Activated CD4-positive, alpha-beta T cell treated with anti-CD3 and anti-CD28 coated beads, Interleukin-2, amount 50 U/mL, for 16 hours (primary cell): ENCODE measurements around the gene SMIM10L2A.
A peak's percentile ranks its signal among the peaks of the same experiment; 100 is the strongest.
"Not testable (repeated sequence)": the region's sequence is repeated elsewhere in the genome, so short reads cannot be mapped to it uniquely, and the experiment has no call there.

Source experiments
- DNase-seq: peaks from one replicate; pipeline ENCODE4 v3.0.0-alpha.2; 2020

The SMIM10L2A gene

DNA sequence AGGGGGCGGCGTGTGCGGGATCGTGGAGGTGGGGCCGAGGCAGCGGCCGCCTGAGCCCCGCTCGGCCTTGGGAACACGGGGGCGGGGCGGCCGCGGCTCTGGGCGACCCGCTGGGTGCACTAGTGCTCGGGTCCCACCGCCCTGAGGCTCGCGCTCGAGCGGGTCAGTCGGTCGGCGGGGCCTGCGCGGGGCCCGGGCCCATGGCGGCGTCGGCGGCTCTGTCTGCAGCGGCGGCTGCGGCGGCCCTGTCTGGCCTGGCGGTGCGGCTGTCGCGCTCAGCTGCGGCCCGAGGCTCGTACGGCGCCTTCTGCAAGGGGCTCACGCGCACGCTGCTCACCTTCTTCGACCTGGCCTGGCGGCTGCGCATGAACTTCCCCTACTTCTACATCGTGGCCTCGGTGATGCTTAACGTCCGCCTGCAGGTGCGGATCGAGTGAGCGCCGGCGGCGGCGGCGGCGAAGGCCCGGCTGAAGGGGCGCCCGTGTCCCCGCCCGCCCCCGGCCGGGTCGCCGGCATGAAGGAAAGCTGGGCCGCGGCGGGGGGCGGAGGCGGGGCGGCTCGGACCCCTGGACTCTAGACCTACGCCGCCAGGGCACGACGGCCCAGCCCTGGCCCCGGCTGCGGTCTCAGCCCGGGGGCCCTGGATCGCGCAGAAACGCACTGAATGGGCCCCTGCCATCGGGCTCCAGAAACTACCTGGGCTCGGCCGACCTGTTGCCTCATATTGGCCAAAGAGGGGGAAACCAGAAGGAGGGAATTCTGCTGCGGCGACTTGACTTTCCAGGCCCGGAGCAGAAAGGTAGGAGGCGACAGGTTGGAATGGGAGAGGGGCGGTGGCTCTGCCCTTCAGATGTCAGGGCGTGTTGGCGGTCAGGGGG, at the start of gene SMIM10L2A:
SMIM10L2A (plus strand) TSS at position 13 of the 878 bp plus-strand sequence; CDS start at position 201, 188 bp downstream.
- DNase-seq = no peak

DNA sequence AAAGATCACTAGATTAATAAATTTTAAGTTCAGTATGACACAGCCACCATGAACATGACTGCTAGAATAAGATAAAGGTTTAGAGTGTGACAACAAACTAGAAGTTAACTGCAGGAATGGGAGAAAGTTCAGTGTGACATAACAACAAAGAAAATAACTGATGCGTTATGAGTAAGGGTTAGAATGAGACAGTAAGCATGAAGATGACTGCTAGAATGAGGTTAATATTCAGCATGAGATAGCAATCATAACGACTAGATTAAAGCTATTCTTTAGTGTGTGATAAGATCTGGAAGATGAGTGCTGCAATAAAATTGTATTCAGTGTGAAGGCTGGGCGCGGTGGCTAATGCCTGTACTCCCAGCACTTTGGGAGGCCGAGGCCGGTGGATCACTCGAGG, 48.4 kb upstream of the SMIM10L2A start:
- DNase-seq = no peak

DNA sequence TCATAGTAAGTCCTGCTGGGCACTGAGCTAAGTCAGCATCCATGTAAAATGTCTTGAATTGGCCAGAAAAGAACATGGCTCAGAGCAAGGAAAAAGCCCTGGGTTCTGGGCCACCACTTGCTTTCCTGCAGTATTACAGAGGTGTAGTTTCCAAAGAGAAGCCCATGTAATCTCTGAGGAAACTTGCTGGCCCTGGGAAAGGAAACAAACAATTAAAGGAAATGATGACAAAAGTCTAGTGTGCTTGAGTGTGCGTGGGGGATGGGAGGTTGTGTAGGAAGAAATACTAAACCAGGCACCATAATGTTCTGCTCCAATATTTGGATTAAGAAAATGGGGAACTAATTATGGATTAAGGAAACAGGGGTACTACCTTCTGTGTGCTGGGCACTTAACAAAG, 39.5 kb upstream of the SMIM10L2A start:
- no peak for DNase-seq

DNA sequence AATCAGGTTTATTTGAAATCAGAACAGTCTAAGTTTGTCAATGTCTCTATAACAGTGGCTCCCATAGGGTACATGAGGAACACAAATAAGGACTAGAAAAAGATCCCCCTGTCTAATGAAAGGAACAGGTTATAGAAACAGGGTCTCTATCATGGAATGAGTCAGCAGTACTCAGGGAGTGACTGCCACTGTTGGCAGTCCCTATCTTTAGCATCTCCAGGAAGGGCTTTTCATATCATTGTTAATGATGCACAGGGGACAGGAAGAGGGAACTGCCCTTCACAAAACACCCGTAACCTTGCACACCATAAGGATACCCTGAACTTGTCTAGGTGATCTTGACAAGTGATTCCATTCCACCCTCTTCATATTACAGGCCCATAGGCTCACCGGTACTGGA, 38.5 kb upstream of the SMIM10L2A start:
- DNase-seq = no peak

DNA sequence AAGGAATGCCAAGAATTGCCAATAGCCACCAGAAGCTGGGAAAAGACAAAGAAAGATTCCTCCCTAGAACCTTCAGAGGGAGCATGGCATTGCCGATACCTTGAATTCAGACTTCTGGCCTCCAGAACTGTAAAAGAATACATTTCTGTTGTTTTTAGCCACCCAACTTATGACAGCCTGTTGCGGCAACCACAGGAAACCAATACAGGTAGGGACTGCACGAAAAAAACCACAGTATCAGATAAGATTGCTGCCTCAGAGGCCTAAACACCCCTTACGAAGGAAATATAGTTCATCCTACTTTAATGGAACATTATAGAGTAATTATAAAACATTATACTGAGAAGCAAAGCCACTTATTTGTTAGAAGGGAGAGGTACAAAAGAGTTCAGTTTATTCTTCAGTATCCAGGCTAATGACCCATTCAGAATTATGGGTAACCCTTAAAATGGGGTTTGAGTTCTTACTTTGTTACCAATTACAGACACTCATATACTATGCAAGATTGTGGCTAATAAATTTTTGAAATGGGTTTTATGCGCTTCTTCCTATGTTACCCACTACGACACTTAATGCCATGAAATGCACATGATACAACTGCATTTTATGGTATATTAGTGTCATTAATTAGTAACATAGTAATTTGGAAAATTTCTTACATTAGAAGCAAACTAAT, 37.4 kb upstream of the SMIM10L2A start:
- peak; percentile 58 for DNase-seq

DNA sequence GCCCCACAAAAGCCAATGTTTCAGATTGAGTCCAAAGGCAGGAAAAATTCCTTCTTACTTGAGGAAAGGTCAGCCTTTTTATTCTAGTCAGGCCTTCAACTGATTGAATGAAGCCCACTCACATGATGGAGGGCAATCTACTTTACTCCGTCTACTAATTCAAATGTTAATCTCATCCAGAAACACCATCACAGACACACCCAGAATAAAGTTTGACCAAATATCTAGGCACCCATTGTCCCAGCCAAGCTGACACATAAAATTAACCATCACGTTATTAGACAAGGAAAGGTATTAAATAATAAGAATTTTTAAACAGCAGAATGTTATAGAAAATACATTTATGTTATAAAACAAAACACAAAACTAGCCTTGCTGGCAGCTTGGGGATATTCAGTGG, 32.9 kb upstream of the SMIM10L2A start:
- no peak for DNase-seq

DNA sequence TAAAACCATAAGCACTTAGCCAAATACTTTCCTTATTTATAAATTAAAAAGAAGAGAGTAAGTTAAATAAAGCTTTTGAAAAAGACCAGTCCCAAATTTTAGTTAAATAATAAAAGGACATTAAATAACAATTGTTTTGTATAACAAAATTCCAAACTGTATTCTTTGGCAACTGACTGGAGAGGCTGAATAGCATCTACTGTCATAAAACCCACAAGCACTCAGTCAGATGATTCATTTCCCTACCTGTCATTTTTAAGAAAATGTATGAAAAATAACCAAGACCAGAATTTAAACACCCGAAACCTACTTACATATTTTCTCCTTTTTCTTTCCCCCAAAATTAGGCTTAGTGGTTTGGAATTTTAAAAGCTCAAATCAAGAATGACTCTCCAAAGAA, 32.5 kb upstream of the SMIM10L2A start:
- DNase-seq = no peak

DNA sequence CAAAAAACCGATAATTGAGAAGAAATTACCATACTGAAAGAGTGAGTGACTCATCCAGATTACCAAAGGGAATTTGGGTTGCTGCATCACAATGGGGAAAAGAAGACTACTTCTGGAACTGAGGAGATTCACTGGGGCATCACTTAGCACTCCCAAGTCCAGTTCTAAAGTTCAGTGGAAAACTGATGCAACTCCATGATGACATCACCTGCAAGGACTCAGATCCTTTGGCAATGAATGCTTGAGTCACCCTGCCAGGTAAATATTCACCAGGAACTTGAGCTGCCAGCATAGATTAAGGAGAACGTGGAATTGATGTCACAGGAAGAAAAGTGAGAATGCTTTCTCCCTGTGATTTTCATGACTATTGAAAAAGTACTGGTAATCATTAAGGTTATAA, 32.0 kb upstream of the SMIM10L2A start:
- no peak for DNase-seq

DNA sequence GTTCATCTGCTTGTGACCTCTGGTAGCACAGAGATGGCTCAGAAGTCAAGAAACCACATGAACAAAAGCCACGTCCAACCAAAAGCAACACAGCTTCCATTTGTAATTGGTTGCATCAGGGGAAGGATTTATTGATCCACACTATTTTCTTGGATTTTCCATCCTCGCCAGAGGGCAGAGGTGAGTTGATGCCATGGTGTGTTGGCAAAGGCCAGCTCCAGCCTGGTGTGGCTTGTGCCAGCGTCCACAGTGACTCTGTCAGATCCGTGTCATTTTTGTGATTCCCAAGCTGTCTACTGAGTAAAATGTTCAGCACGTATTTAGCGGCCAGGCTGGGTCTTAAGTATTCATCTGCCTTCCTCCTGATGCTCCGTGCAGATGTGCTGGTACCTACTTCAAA, 30.0 kb upstream of the SMIM10L2A start:
- no peak for DNase-seq

DNA sequence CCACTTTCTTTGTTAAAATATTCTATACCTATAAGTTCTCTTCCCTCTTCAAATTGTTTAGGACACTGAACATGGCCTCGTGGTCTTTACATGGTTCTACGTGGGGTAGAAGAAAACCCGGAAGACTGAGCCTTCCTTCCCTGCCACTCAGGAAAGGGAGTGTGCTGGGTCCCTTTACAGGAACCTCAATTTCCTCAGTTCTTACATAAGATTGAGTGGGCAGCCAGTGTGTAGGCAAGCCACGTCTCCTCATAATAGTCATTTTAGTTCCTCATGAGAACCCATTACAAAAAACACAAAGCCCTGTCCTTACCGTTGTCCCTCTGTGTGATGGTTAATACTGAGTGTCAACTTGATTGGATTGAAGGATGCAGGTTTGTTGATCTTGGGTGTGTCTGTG, 28.7 kb upstream of the SMIM10L2A start:
- no peak for DNase-seq

DNA sequence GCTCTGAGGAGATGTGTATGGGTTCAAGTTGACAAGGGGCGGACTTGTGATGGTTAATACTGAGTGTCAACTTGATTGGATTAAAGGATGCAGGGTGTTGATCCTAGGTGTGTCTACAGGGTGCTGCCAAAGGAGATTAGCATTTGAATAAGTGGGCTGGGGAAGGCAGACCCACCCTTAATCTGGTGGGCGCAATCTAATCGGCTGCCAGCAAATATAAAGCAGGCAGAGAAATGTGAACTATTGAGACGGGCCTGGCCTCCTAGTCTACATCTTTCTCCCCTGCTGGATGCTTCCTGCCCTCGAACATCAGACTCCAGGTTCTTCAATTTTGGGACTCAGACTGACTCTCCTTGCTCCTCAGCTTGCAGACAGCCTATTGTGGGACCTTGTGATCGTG, 26.7 kb upstream of the SMIM10L2A start:
- DNase-seq = no peak

DNA sequence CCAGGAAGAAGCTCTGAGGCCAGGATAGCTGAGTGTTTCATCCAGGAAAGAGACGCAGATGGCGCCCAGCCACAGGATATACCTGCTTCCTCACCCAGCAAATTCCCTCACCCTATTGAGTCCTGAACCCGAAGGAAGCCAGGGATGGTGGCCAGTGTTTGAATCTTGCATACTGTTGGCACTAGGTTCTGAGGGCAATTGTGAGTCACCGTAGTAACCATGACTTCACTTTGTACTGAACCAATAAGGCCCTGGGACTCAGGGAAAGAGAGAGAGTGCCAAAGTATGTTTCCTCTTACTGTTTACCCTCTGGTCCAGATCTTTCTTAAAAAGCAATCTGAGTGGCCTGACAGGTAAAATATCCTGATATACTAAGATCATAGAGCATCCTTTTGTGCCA, 25.6 kb upstream of the SMIM10L2A start:
- DNase-seq = no peak

DNA sequence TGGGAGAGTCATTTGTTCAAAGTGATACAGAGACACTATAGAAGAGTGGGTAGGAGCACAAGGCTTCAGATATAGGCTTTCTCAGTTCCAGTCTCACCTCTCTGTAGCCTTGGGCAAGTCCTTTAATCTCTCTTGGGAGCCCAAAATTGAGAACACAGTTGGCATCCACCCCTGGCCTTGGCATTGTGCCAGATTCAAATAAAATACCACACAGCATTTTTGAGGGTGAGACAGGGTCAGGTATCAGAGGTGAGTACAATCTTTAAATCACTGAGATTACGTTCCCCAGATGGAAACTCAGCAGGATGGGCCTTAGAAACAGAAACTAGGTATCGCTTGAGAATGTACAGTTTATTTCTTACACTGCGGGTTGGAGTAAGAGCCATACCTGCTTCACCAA, 25.2 kb upstream of the SMIM10L2A start:
- DNase-seq = no peak

DNA sequence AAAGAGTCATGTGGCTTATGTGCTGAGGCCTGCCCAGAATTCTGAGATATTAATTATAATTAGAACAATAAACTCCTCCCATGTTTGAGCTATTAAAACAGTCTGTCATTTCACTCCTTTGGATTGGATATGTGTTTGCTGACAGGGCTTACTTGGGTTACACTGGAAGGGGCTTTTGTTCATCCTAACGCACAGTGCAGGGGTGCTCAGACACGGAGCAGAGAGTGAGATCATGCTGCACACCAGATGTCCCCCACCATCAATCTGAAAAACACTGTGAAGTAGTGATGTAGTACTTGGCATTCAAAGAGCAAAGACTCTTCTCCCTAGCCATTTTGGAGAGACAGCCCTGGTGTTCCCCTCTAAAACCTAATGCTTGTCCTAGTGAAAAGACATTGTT, 24.1 kb upstream of the SMIM10L2A start:
- DNase-seq = no peak

DNA sequence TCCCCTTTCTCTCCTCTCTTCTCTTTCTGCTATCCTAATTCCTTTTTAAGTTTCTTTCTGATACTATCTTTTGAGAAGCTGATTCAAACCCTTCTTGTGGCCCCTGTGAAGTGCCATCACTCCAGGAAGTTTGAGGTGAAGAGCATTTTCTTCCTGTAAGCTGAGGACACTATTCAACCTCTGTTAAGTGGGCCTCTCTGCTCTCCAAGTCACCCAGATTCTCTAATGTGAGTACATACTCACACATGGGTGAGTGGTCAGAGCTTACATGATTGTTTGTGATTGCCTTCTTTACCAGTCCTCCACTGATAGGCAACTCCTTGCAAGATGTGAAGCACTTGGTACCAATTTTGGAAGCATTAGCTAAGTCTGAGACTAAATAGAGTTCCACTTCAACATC, 18.4 kb upstream of the SMIM10L2A start:
- no peak for DNase-seq

DNA sequence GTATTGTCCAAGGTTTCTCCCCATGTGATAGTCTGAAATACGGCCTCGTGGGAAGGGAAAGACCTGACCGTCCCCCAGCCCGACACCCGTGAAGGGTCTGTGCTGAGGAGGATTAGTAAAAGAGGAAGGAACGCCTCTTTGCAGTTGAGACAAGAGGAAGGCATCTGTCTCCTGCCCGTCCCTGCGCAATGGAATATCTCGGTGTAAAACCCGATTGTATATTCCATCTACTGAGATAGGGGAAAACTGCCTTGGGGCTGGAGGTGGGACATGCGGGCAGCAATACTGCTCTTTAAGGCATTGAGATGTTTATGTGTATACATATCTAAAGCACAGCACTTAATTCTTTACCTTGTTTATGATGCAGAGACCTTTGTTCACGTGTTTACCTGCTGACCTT, 15.3 kb upstream of the SMIM10L2A start:
- not testable (repeated sequence) for DNase-seq

DNA sequence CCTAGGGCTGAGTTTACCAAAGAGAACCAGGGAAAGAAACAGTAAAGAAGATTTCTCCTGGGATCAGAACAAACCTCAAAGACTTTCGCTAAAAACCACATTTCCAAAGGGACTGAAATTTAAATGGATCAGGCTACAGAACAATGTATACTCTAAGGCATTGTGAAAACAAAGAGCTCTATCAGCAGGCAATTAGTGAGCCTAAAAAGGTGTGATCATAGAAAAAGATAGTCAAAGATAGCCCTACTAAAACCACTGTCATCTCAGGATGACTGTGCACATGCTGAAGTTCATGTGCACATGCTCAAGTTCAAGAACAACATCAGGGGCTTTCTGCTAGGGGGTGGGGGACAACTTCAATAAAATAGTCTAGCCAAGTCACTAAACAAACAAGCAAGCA, 12.9 kb upstream of the SMIM10L2A start:
- no peak for DNase-seq

DNA sequence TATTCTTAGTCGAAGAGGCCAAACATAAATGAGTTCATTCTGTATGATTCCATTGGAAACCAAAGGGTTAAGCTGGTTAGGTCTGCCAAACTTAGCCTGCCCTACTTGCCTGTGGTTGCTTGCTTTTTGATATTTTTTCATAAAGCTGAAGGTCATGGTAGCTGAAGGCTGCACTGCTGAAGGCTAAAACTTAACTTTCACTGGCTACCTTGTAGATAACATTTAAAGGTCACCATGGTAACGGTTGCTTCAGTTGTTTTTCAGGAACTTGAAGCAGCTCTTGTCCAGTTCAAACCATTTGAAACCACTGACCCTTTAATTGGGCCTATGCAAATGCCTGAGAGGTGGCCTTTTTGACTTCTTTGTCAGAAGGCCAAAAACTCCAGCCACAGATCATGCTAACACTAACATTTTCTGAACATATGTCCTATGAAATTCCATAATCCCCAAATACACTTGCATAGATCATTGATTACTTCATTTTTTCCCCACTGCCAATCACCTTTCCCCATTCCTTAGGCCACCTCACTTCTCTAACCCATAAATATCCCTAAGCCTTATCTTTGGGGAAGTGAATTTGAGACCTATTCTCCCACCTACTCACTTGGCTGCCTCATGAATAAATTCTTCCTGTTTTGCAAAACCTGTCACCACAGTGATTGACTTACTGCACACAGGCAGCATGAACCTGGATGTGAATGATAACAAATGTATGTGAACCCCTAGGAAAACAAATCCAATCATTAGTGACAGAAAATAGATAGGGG, 10.7 kb upstream of the SMIM10L2A start:
- no peak for DNase-seq

DNA sequence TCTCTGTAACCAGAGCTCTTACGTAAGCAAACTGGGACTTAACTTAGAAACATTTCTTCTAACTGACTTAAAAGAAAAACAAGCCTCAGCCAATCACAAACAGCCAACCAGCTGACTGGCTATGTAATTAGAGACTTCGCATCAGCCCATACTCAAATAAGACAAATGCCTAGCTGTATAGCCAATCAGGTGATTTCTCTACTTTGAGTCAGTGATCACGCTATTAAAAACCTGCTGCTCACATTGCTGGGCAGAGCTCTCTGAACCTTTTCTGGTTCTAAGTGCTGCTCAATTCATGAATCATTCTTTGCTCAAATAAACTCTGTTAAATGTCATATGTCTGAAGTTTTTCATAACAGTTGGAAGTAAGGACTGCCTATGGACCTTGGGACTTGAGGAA, 9.9 kb upstream of the SMIM10L2A start:
- no peak for DNase-seq

DNA sequence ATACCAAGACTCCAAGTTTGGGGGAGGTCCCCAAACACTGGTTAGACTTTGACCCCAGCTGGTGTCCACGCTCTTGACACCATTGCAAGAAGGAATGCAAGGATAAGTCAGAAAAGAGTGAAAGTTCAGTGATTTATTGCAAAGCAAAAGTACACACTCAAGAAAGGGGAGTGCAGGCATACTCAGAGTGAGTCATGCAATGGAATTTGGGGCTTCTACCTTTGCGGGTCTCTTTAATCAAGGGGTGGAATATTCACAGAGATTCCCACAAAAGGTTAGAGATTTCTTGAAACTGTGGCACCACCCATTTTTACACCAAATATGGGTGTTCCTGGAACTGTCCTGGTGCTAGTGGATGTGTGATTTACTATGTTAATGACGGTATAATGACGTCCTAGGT, 5.2 kb upstream of the SMIM10L2A start:
- DNase-seq = no peak

DNA sequence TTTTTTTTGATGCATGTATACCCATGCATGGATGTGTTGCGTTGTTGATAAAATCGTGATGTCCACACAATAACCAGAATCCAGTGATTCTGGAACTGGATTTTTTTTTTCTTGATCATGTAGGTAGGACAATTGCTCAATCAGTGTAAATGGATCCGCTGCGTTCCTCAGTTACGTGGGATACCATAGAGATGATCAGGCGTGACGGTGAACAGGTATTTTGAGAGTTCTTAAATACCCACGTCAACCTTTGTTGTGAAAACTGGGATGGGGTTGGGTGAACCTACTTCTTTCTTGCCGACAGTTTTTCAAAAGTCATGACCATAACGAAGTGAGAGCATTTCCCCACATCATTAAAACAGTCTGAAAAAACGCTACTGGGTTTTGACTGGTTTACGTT, 913 bp upstream of the SMIM10L2A start:
- DNase-seq = no peak

DNA sequence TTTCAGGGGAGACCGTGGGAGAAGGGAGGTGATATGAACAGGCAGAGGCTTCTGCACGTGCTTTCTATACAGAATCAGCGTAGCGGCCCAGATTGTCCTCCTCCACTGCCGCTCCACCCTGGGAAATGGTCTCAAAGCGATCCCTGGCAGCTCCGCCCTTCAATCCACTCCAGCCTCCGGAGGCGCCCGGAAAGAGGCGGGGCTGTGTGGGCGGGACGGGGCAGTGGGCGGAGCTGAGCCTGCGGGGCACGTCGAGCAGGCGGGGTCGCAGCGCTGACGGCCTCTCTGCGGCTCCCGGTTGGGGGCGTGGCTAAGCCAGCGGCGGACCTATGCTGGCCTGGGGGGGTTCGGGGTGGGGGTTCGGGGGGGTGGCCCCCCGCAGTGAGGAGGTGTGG, 210 bp upstream of the SMIM10L2A start:
- peak; percentile 81 for DNase-seq

DNA sequence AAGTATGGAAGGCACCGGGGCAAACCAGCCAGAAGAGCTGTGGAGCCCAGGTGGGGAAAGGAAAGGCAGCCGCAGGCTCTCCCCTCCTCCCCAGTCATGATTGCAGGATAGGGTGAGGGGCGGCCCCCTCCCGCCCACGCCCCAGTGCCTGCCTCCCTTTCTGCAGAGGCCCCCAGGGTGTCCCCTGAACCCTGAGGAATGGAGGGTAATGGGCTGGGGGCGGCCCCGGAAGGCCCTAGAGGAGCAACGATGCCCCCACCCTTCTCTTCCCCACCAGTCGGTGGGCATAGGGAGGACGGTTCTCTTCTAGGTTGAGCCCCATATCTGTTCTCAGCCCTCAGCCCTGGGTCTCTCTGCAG, 1.0 kb downstream of the SMIM10L2A start:
- DNase-seq = not testable (repeated sequence)
